UCSD-AML1 (cell line): ENCODE data around the gene LDLRAD4.

Experiments
- DNase-seq: peaks from one replicate; lab custom pipeline; 2025; ENCODE audit not compliant: unreplicated experiment; lab: John Stamatoyannopoulos, UW

The LDLRAD4 gene

DNA sequence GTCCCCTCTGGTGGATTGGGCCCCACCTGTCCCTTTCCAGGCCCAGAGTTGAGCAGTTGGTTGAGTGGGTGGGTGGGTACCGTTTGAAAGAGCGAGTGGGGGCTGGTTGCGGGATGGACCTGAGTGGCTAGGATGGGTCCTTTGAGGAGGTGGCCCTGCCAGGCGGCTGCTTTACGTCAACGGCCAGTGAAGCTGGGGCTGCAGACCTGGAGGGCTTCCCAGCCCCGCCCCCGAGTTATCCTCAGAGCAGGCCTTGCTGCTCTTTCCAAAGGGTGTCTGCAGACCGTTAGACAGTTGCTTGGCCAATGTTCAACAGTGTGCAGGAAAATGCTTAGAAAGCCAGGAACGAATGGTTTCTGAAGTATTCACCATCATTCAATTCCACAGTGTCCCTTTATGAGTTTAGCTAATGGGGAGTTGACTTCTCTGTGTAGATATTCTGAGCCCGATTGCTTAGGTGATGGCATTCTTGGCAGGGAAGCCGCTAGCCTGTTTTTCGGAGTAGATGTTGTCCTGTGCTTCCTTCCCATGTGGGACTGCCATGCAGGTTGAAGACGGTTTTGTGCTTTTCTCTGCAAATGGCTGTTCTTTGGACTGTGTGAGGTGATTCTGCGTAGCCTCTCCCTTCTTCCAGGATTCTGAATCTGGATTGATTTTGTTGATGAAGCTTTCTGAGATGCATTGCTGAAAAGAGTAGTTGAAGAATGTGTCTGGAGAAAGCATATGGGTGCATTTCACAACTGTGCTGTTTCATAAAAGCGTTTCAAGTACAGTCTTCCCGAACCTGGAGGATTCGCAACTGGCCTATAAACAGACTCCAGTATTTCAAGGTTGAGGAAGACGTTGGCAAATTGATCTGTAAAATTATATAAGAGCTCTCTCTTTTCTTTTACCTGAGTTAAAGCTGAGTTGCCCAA lies 45.8 kb downstream of the LDLRAD4 start:
- no peak for DNase-seq

DNA sequence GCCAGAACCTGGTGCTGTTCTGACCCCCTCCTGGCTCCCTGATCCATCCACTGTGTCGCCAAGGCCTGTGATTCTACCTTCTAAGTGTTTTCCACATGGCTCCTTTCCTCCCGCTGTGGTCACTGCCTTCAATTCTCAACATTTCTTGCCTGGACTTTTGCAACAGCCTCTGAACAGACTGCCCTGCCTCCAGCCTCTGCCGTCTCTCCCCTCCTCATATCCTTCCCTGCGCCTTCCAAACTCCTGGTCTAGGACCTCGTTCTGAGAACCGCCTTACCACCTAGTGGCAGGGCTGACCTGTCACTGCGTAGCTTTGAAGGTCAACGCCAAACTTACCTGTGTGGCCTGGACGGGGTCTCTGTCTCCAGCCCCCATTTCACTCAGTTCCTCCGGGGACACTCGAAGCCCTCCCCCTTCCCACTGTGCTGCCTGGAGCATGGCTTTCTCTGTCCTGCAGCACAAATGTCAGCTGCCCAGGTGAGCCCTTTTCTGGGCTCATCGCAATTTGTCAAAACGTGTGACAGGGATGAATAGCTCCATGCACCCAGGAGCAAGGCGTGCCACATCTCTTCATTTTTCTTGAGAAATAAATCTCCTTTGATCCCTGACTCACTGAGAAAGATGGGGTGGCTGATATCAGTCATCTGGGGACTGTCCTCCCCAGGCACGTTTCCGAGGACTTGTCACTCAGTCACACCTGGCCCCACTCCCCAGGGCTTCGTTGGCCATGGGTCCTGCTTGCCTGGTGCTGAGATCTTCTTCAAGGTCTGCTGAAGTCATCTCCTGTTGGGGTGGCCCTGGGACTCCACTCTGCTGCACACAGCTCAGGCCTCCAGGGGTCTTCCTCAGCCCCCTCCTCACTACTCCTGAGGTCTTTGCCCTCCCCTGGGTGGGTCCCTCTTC lies 46.7 kb downstream of the LDLRAD4 start:
- DNase-seq: no peak

DNA sequence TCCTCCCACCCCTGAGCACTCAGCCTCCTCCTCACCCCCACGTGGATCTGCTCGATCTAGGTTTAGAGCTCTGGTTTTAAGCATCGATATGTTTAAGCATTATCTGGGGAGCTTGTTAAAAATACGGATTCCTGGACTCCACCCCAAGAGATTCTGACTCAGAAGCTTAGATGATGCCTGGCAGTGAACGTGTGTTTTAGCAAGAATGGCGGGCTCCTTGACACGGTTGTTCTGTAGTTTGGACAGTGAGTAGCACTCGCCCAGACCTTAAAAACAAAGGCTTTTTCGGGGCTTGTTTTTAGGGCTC lies 47.3 kb downstream of the LDLRAD4 start:
- no peak for DNase-seq

DNA sequence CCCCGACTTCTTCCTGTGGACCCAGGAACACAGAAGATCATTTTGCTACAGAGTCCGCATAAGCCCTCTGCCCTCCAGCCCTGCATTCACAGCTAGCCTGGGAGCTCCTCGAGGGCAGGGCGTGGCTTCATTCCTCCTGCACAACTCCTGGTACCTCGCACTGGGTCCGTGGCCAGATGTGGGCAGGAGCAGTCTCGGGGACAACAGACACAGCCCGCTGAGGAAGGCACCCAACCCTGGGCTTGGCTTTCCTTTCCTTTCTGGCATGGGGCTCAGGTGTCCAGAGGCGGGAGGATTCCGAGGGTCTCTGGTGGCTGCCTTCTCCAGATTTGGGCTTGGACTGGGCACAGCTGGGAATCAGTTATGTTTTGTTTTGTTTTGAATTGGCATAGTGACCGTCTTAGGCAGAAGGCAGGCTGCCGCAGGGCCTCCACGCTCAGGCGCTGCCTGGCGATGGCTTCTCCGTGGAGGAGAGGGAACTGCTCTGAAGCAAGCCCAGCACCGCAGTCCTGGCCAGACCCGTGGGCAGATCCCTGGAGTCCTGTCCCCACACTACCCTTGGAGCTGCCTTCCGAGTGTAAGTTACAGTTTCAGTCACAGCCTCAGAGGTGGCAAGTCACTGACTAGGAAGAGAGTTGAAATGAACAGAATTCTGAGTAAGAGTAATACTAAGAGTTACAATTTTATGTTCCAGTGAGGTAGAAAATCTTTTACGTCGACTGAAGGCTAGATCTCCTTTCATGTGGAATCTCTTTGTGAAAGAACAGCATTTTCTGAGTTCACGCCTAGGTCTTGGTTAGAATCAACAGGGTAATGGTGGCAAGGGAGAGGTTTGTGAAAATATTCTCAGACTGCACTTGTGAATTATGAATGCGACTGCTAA lies 47.9 kb downstream of the LDLRAD4 start:
- DNase-seq: no peak

DNA sequence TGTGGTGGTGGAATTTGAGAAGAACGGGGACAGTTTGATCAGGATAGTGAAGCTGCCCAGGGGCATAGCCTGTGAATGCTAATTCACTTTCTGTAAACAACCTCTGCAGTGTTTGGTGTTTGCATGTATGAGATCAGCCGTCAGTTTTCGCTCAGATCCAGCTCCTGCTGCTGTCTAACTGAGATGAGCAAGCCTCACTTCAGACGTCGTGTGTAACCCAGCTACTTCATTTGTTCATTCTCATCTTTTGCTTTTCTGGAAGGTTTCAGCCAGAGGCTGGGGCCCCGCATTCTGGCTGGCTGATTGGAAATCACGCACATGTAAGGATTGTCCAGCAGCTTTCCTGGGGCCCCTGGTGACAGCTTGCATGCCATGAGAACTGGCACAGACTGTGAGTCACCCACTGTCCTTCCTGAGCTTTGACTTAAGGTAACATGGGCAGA lies 48.9 kb downstream of the LDLRAD4 start:
- no peak for DNase-seq

DNA sequence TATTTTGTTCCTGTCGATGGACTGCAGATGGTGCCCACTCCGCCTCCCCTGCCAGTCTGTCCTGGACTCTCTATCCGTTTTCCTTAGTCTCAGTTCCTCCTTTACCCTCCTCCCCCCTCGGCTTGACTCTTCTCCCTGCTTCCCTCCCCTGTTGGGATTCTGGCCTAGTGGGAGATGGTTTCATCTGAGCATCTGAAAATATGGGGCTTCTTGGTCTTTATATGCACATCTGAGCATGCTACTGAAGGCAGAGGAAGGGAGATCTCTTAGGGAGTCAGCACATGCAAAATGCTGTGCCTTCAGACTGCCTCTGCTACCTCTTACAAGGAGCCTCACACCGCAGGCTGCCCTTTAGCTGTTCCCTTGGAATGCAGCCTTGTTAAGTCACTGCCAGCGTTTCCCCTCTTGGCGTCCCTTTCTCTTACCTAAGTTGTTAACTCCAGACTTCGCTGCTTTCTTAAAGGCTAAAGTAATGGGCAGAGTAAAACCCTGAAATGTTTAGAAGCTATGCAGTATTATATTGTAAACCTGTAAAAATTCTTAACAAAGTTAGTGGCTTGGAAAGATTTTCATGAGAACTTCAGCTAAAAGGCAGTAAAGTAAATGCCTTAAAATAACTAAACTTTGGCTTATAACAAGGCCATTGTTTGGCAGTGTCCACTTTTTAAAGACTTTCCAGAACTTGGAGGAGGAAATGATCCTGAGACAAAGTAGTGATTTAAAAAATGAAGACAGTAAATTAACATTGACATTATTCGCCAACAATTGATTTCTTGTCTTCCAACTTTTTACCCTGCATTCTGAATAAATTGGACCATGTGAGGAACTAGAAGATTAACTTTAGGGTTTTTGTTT lies 49.8 kb downstream of the LDLRAD4 start:
- DNase-seq: no peak

DNA sequence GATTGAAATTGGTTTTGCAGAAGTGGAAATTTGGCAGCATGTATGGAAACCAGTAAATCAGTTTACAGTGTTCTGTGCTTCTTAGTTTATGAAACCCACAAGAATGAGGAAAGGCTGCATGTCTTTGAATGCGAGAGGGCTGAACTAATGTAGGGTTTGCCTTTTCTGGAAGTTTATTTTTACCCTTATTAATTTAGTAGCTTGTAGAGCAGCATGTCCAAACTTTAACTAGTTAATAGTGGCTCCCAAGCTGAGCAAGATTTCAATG lies 50.4 kb downstream of the LDLRAD4 start:
- no peak for DNase-seq

DNA sequence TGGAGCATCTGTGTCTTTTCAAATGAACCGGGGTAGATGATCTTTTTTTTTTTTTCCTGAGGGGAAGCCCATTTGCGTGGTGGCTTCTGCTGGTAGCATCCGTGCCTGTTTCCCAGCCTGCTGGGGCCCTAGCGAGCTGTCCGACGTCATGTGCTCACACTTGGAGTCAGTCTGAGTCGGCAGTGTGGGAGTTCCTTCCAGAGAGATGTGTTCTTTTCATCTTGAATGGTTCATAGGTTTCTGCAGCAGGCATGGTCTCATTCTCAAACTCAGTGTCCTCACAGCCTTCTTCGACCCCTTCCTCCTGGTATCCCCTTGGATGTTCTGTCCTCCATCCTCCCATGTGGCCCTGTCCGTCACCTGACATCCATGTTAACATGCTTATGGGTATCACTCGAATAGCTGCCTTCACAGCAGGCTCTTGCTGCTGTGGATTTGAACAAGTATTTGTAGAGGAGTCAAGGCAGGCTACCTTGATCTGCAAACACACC lies 51.0 kb downstream of the LDLRAD4 start:
- DNase-seq: no peak

DNA sequence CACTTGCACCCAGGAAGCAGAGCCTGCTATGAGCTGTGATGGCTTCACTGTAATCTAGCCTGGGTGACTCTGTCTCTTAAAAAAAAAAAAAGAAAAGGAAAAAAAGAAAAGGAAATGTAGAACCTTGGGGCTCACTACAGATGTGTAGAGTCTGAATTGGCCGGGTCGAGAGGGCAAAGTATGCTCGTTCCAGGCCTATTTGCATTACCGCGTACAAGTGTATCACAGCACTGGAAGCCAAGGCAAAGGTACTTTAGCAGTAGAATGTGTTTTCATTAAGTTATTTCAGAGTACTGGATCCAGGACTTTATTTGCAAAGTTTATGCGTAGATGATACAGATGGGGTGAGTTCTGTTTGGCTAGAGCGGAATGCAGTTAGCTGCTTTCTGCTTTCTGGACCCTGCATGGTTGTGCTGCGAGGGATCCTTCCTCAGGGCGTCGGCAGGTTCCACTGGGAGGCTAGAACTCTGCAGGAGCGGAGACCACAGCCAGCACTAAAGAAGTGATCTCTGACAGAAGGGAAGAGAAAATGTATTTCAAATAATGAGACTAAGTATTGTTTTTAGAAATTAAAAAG lies 51.8 kb downstream of the LDLRAD4 start:
- DNase-seq: no peak

DNA sequence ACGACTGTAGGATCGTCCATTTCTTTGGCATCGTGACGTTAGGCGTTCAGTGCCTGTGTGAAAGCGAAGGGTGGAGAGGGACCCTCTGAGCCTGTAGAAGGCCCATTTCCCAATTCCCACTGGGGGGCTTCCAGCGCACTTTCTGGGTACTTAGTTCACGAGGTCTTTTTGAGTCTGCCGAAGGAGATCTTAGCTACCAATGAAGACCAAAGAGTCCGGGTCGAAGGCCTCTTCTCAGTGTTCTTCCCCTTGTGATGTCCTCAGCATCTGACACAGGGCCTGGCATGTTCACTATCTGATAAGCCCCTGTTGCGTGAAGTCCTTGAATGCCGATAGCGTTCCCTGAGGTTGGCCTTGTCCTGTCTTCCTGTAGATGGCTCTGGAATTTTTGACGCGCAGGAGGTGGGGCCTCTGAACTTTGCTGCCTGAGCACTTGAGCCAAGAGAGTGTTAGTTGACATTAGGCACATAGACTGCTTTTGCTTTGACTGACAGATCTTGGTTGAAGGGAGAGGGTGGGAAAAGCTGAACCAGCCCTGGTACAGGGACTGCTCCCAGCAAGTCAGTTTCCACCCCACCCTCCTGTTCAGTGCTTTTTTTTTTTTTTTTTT lies 52.8 kb downstream of the LDLRAD4 start:
- DNase-seq: no peak

DNA sequence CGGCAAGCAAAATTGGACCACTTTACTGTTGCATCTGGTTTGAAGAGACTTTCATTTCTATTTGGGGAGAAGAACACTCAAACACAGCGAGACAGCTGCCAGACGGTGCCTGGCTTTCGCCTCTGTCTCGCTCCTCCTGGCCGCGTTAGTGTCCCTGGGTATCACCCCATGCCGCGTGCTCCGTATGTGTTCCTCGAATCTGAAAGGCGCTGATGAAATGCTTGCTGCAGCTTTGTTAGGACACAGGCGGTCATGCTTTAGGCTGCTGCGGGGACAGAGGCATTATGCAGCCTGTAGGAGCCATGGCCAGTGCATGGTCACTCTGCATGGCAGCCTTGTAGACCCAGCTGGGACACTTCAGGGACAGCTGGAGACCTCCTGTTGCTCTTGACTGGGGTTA lies 53.9 kb downstream of the LDLRAD4 start:
- no peak for DNase-seq

DNA sequence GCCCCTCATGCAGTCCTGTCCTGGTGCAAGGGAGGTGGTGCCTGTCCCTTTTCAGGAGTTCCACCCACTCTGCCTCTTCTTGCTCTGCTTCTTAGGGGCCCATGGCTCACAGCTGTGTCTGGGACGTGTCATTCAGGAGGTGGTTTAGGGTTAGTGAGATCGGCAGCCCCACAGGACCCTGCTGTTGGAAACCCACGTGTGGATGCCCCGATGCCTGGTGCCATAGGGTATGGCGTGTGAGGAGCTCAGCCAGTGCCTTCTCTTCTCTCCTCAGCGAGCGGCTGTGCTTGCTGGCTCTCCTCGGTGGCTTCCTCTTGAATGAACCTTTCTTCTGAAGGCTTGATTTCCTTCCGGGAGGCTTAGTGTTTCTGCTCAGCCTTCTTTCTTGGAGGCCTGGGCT lies 55.2 kb downstream of the LDLRAD4 start:
- no peak for DNase-seq

DNA sequence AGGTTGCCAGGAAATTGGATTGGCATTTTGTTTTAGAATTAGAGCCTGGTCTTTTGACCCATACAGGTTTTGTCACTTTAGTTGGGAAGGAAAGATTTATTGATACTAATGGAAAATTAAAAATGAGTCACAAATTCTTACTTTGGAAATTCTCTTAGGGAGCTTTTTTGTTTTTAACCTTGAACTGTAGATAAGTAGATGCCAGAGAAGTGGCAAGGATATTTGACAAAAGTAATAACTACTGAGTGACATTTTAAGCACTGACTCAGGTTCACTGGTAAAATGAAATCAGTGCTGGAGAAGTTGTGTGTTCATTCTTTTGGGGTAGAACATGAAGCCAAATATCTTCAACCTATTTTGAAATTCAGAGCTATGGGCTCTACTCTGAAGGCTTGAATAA lies 56.5 kb downstream of the LDLRAD4 start:
- DNase-seq: no peak

DNA sequence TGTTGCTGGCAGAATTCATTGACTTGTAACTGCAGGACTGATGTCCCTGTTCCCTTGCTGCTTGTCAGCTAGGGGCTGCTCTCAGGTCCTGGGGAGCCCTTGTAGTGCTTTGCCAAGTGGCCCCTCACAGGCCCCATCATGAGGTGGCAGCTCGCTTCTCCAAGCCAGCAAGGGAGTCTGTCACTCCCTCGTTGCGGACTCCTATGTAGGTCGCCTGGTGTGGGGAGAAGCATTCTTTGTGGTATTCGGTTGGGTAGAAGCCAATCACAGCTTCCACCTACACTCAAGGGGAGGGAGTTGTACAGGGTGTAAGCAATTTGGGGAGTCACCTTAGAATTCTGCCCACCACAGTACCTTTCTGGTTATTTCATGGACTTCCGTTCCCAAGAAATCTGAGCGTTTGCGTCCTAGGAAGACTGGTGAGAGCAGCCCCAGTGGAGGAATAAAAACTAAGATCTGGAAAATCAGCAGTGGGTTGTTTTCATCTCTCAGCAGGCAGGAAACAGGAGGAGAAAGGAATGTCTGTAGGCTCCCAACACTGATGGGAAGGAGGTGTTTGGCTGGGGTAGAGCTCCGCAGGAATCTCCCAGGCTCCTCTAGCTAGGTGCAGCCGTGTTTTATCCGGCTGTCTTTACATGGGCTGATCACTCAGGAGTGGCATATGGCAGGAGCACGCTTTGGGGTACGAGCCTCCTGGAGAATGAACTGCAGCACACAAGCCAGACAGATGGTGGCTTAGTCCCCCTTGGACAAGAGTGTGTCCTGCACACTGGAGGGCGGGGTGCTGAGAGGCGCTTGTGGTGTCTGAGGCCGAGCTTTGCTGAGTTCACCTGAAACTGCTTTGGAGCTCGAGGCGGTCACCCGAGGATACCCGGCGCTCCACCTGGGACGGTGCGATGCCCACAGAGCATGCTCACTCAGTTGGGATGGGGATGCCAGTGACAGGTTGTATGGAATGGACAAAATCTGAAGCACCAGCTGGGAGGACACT lies 58.3 kb downstream of the LDLRAD4 start:
- no peak for DNase-seq

DNA sequence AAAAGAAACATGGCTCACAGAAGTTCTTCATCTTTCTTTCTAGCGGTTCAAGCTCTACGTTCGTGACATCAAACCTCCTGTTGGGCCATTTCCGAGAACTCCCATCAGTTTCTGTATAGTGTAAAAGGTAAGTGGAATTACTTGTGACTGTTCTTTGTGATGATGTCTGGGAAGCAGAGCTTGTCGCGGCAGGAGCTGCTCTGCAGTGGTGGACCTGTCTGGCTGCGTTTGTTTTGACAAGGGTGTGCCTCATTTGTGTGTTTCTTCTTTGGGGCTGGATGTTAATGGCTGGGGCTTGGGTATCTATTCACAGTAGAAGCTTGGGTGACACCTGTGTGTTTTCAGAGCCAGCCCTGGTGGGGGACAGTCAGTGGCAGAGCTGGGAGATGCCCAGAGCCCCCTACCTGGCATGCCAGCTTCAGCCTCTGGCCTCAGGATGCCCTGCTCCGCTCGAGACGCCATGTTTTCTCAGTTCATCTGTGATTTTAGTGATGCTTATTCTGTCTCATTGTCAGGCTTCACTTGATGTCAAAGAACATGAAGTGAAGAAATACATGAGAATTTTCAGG lies 59.6 kb downstream of the LDLRAD4 start:
- DNase-seq: no peak

DNA sequence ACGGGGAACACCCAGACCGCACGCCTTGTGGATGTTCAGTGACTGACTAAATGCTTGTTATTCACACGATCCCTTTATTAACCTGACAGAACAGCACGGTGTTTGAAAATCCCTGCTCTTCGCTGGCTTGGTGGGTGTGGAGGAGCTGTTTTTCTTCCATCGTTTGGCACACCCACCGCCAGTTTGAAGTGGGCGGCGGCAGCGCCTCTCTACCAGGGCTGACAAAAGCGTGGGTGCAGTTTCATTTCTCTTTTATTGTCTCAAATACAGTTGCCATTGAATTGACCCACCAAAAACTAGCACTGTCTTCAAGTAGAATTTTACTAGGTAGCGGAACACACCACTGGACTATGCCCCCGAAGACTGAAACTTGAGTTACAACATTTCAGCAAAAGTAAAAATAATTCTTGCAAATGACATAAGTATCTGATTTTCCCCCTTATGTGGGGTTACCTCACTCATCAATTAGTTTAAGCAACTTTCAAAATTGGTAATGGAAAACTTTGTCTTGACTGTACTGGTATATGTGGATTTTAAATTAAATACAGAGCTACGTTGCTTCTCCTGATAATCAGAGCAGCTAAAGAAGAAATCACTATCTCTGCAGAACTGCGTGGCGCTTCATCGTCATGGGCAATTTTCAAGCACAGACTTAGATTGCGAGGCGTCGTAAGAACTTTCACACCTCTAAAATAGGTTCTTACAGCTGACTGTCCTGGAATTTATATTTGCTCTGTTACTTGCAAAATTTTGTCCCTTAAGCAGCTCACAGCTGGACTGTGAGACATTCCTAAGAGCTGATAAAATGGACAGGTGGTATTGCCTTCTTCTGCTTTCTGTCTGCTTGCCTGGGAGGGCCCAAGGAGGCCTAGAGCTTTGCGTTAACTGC lies 60.9 kb downstream of the LDLRAD4 start:
- no peak for DNase-seq
